Measurements from ENCODE around the gene TNFAIP2. TPM values are rescaled to one million over a fixed set of nuclear protein-coding genes. Genes with fewer than 3 reads are reported as not detected.

Gene TNFAIP2
- total and polyA plus RNA-seq, 9 donors, result 7.1 to 258 (median 27.4) TPM

- Histone ChIP-seq H3K9me3 (no peaks in the 10 kb centered on the region), H3K4me1 (ENCODE audit: insufficient read depth) (no peaks in the 10 kb centered on the region), H3K27ac (no peak overlapping the region), H3K27me3 (no peaks in the 10 kb centered on the region), H3K36me3 (no peaks in the 10 kb centered on the region), H3K4me3 (no peak overlapping the region)
- TF ChIP-seq POLR2A (IDR thresholded peaks at IDR 0.05) (no peak), EP300 (IDR thresholded peaks at IDR 0.05) (no peak)
- TF ChIP-seq, protein P1, sequence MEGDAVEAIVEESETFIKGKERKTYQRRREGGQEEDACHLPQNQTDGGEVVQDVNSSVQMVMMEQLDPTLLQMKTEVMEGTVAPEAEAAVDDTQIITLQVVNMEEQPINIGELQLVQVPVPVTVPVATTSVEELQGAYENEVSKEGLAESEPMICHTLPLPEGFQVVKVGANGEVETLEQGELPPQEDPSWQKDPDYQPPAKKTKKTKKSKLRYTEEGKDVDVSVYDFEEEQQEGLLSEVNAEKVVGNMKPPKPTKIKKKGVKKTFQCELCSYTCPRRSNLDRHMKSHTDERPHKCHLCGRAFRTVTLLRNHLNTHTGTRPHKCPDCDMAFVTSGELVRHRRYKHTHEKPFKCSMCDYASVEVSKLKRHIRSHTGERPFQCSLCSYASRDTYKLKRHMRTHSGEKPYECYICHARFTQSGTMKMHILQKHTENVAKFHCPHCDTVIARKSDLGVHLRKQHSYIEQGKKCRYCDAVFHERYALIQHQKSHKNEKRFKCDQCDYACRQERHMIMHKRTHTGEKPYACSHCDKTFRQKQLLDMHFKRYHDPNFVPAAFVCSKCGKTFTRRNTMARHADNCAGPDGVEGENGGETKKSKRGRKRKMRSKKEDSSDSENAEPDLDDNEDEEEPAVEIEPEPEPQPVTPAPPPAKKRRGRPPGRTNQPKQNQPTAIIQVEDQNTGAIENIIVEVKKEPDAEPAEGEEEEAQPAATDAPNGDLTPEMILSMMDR (IDR thresholded peaks at IDR 0.05), result peak in 1 of 3 donors; percentile 18
- 43 to 47% (median 47%) methylated on average over 7 to 8 of the region's 8 CpGs for WGBS, 3 donors
- intact Hi-C loops (cut with DNase I), result no loop called here
- DNase-seq, result peak in 2 of 5 donors; percentile 32 to 35
Measured at GRCh38 chr14:103141117-103141796, 18.0 kb downstream of the TNFAIP2 start.

DNA sequence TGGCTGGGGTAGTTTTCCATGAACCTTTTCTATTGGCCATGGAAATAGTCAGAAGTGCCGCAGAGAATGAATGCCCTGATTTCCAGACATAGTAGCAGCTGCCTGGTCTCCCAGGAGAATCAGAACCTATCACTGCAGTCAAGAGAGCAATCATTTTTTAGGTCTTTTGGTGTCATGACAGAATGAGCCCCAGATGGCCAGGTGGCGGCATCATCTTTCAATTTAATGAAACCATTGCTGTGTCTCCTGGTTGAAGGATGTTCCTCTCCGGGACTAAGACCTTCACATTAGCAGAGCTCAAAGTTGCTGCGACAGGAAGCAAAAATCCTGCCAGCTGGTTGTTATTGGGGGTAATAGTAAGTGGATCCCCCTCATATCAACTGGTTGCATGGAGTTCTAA is 18.8 kb downstream of the TNFAIP2 start:
- intact Hi-C loops (cut with DNase I), result no loop called here
- Histone ChIP-seq H3K9me3 (no peaks in the 10 kb centered on the region), H3K4me3 (no peak overlapping the region), H3K4me1 (ENCODE audit: insufficient read depth) (no peaks in the 10 kb centered on the region), H3K36me3 (no peaks in the 10 kb centered on the region), H3K27me3 (no peaks in the 10 kb centered on the region), H3K27ac (no peak overlapping the region)
- TF ChIP-seq POLR2A (IDR thresholded peaks at IDR 0.05), result no peak
- TF ChIP-seq, protein P1 (IDR thresholded peaks at IDR 0.05), result no peak
- no peak for TF ChIP-seq EP300 (IDR thresholded peaks at IDR 0.05)
- DNase-seq, result no peak
- WGBS, 3 donors, result 83 to 89% (median 87%) methylated on average over 4 of the region's 4 CpGs

GRCh38 chr14:103142721-103143302 is 19.6 kb downstream of the TNFAIP2 start:
- Histone ChIP-seq H3K27me3 (no peaks in the 10 kb centered on the region), H3K36me3 (no peaks in the 10 kb centered on the region), H3K9me3 (no peaks in the 10 kb centered on the region), H3K27ac (no peak overlapping the region), H3K4me1 (ENCODE audit: insufficient read depth) (no peaks in the 10 kb centered on the region), H3K4me3 (no peak overlapping the region)
- no peak for TF ChIP-seq EP300 (IDR thresholded peaks at IDR 0.05)
- TF ChIP-seq, protein P1 (IDR thresholded peaks at IDR 0.05), result no peak
- TF ChIP-seq POLR2A (IDR thresholded peaks at IDR 0.05), result no peak
- no peak for DNase-seq
- WGBS, 3 donors, result 67 to 94% (median 74%) methylated on average over 5 of the region's 5 CpGs
- intact Hi-C loops (cut with DNase I), result no loop called here

DNA sequence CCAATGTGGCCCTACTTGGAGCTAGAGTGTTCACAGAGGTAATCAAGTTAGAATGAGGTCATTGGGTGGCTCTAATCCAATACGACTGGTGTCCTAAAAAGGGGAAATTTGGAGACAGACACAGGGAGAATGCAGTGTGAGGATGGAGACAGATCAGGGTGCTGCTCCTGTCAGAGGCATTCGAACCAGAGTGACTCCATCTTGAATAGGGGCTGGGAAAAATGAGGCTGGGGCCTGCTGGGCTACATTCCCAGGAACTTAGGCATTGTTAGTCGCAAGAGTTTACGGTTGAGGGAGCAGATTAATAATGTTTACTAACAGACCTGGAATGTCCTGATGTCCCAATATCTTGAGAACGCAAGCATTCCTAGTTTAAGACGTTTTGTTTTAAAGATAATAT is 20.2 kb downstream of the TNFAIP2 start:
- 66 to 81% (median 73%) methylated on average over 6 of the region's 6 CpGs for WGBS, 3 donors

DNA sequence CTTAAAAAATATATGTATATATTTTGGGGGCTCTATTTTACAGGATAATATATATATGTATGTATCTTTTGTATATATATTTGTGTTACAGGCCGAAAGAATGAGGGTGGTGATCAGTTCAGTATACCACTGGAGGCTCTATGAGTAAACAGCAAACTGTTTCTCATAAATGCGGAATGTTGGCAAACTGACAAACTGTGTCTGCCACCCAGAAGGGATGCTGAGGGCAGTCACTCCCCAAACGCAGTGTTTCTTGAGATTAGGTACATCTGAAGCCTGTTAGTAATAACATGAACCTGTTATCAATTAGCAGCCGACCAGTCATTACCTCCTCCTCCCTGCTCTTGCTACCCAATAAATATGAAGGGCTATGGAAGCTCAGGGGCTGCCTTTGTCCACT is 20.8 kb downstream of the TNFAIP2 start:
- no peaks in the 10 kb centered on the region for H3K27me3 ChIP-seq

More for the DNA sequence above, 20.2 kb downstream of the TNFAIP2 start:
- Histone ChIP-seq H3K4me3 (no peak overlapping the region), H3K27ac (no peak overlapping the region), H3K27me3 (no peaks in the 10 kb centered on the region), H3K4me1 (ENCODE audit: insufficient read depth) (no peaks in the 10 kb centered on the region), H3K36me3 (no peaks in the 10 kb centered on the region), H3K9me3 (no peaks in the 10 kb centered on the region)
- intact Hi-C loops (cut with DNase I), result no loop called here
- no peak for TF ChIP-seq POLR2A (IDR thresholded peaks at IDR 0.05)
- no peak for DNase-seq

More for the DNA sequence above, 20.8 kb downstream of the TNFAIP2 start:
- no peaks in the 10 kb centered on the region for H3K36me3 ChIP-seq
- no peak for TF ChIP-seq EP300 (IDR thresholded peaks at IDR 0.05)
- no peak for TF ChIP-seq POLR2A (IDR thresholded peaks at IDR 0.05)
- TF ChIP-seq, protein P1 (IDR thresholded peaks at IDR 0.05), result no peak
- H3K4me3 ChIP-seq, result no peak overlapping the region
- H3K4me1 ChIP-seq (ENCODE audit: insufficient read depth), result no peaks in the 10 kb centered on the region
- 38 to 49% (median 39%) methylated on average over 4 of the region's 4 CpGs for WGBS, 3 donors
- H3K9me3 ChIP-seq, result no peaks in the 10 kb centered on the region
- intact Hi-C loops (cut with DNase I), result no loop called here
- no peak for DNase-seq
- no peak overlapping the region for H3K27ac ChIP-seq

Measured in ovary (tissue), 9 donors.